ENCODE data around the gene BICD1.

BICD1 gene

GRCh38 chr12:32343496-32343895, 236.8 kb downstream of the BICD1 start:
- no peak for DNase-seq (ENCODE audit: low spot score)

- DNase-seq (ENCODE audit: low spot score) = no peak
Measured at GRCh38 chr12:32344047-32344446, 237.4 kb downstream of the BICD1 start.

GRCh38 chr12:32353540-32353939, 246.9 kb downstream of the BICD1 start:
- DNase-seq (ENCODE audit: low spot score) = no peak

GRCh38 chr12:32357601-32358249, 251.1 kb downstream of the BICD1 start:
- no peak for DNase-seq (ENCODE audit: low spot score)

GRCh38 chr12:32360956-32361355, 254.3 kb downstream of the BICD1 start:
- DNase-seq (ENCODE audit: low spot score) = no peak

GRCh38 chr12:32362892-32363291, 256.2 kb downstream of the BICD1 start:
- no peak for DNase-seq (ENCODE audit: low spot score)

- peak; percentile 70 for DNase-seq (ENCODE audit: low spot score)
Measured at GRCh38 chr12:32365473-32366064, 258.9 kb downstream of the BICD1 start.

GRCh38 chr12:32366714-32367113, 260.1 kb downstream of the BICD1 start:
- DNase-seq (ENCODE audit: low spot score) = no peak

- DNase-seq (ENCODE audit: low spot score) = no peak
Measured at GRCh38 chr12:32367381-32367780, 260.7 kb downstream of the BICD1 start.

GRCh38 chr12:32369202-32369601, 262.6 kb downstream of the BICD1 start:
- DNase-seq (ENCODE audit: low spot score) = no peak

GRCh38 chr12:32377344-32378055, 270.9 kb downstream of the BICD1 start:
- no peak for DNase-seq (ENCODE audit: low spot score)

- DNase-seq (ENCODE audit: low spot score) = no peak
Measured at GRCh38 chr12:32379213-32379612, 272.6 kb downstream of the BICD1 start.

- DNase-seq (ENCODE audit: low spot score) = no peak
Measured at GRCh38 chr12:32379667-32380066, 273.0 kb downstream of the BICD1 start.

GRCh38 chr12:32382226-32382625, 275.6 kb downstream of the BICD1 start:
- DNase-seq (ENCODE audit: low spot score) = no peak

GRCh38 chr12:32390572-32391219, 284.0 kb downstream of the BICD1 start:
- no peak for DNase-seq (ENCODE audit: low spot score)

- no peak for DNase-seq (ENCODE audit: low spot score)
Measured at GRCh38 chr12:32395026-32395425, 288.4 kb downstream of the BICD1 start.

- no peak for DNase-seq (ENCODE audit: low spot score)
Measured at GRCh38 chr12:32397696-32398095, 291.0 kb downstream of the BICD1 start.

GRCh38 chr12:32398181-32398580, 291.5 kb downstream of the BICD1 start:
- DNase-seq (ENCODE audit: low spot score) = no peak

GRCh38 chr12:32398816-32399369, 292.2 kb downstream of the BICD1 start:
- DNase-seq (ENCODE audit: low spot score) = no peak

GRCh38 chr12:32399370-32400113, 292.9 kb downstream of the BICD1 start, which contains the start of gene FGD4:
FGD4 (plus strand) TSS chr12:32399558.
- DNase-seq (ENCODE audit: low spot score) = peak; percentile 90

- no peak for DNase-seq (ENCODE audit: low spot score)
Measured at GRCh38 chr12:32400114-32400672, 293.5 kb downstream of the BICD1 start.

Data from SK-N-DZ (cell line).